ENCODE data around the gene PTTG1. TPM values are rescaled to one million over a fixed set of nuclear protein-coding genes. Genes with fewer than 3 reads are reported as not detected.

PTTG1 gene
- polyA plus RNA-seq, 1 donor (not counting 4 experiments of a cell fraction or from before 2014, with no cell fraction given) = 112 TPM

GRCh38 chr5:160444407-160444806 lies 22.8 kb downstream of the PTTG1 start:
- H3K4me3 ChIP-seq (ENCODE audit: control insufficient read depth in 2 of 3, extremely low read depth in 1 of 3, insufficient read depth in 2 of 3, low read depth in 1 of 3, low read length in 3 of 3) = no peak overlapping the region
- no peak overlapping the region for H3K4me2 ChIP-seq (ENCODE audit: control insufficient read depth, extremely low read depth, insufficient read depth, low read depth, low read length)
- H3K9ac ChIP-seq (ENCODE audit: control insufficient read depth, extremely low read depth, insufficient read depth, low read length) = no peak overlapping the region
- no peaks in the 10 kb centered on the region for H3K27me3 ChIP-seq (ENCODE audit: control insufficient read depth, extremely low read depth, insufficient read depth, low read length)
- no peaks in the 10 kb centered on the region for H3K36me3 ChIP-seq (ENCODE audit: control insufficient read depth in 2 of 2, extremely low read depth in 1 of 2, insufficient read depth in 2 of 2, low read length in 2 of 2)
- TF ChIP-seq EZH2 (IDR thresholded peaks at IDR 0.05; ENCODE audit: low read length) = no peak
- TF ChIP-seq CTCF (optimal IDR thresholded peaks at IDR 0.05 in 1 of 3, IDR thresholded peaks at IDR 0.05 in 1 of 3, conservative IDR thresholded peaks at IDR 0.05 in 1 of 3; ENCODE audit: extremely low read depth in 1 of 3, insufficient read depth in 2 of 3, low read length in 3 of 3) = no peak
- no peak for DNase-seq (ENCODE audit: low read depth, low spot score)
- H3K27ac ChIP-seq (ENCODE audit: control insufficient read depth, insufficient read depth, low read length) = no peak overlapping the region
- H3K9me1 ChIP-seq (ENCODE audit: control insufficient read depth, extremely low read depth, insufficient read depth, low read length) = no peaks in the 10 kb centered on the region
- H2AFZ ChIP-seq (ENCODE audit: control insufficient read depth, low read length) = no peak overlapping the region
- no peak for FAIRE-seq
- no peaks in the 10 kb centered on the region for H4K20me1 ChIP-seq (ENCODE audit: control insufficient read depth, extremely low read depth, insufficient read depth, low read length)
- dilution Hi-C loops (cut with MboI; ENCODE audit: extremely low pct_ligation_motif_present, low sequenced_read_pairs) = no loop called here
- H3K9me3 ChIP-seq (ENCODE audit: control insufficient read depth, low read depth, low read length) = no peaks in the 10 kb centered on the region
- no peaks in the 10 kb centered on the region for H3K4me1 ChIP-seq (ENCODE audit: control insufficient read depth, extremely low read depth, insufficient read depth, low read length)
- H3K79me2 ChIP-seq (ENCODE audit: control insufficient read depth, insufficient read depth, low read length) = no peaks in the 10 kb centered on the region

- Histone ChIP-seq H3K27ac (ENCODE audit: control insufficient read depth, insufficient read depth, low read length) (no peak overlapping the region), H2AFZ (ENCODE audit: control insufficient read depth, low read length) (no peak overlapping the region), H3K9ac (ENCODE audit: control insufficient read depth, extremely low read depth, insufficient read depth, low read length) (no peak overlapping the region), H3K9me1 (ENCODE audit: control insufficient read depth, extremely low read depth, insufficient read depth, low read length) (no peaks in the 10 kb centered on the region), H3K79me2 (ENCODE audit: control insufficient read depth, insufficient read depth, low read length) (no peaks in the 10 kb centered on the region), H3K4me1 (ENCODE audit: control insufficient read depth, extremely low read depth, insufficient read depth, low read length) (no peaks in the 10 kb centered on the region), H4K20me1 (ENCODE audit: control insufficient read depth, extremely low read depth, insufficient read depth, low read length) (no peaks in the 10 kb centered on the region), H3K27me3 (ENCODE audit: control insufficient read depth, extremely low read depth, insufficient read depth, low read length) (no peaks in the 10 kb centered on the region), H3K9me3 (ENCODE audit: control insufficient read depth, low read depth, low read length) (no peaks in the 10 kb centered on the region), H3K4me2 (ENCODE audit: control insufficient read depth, extremely low read depth, insufficient read depth, low read depth, low read length) (no peak overlapping the region), H3K36me3 (ENCODE audit: control insufficient read depth in 2 of 2, extremely low read depth in 1 of 2, insufficient read depth in 2 of 2, low read length in 2 of 2) (no peaks in the 10 kb centered on the region), H3K4me3 (ENCODE audit: control insufficient read depth in 2 of 3, extremely low read depth in 1 of 3, insufficient read depth in 2 of 3, low read depth in 1 of 3, low read length in 3 of 3) (no peak overlapping the region)
- TF ChIP-seq CTCF (optimal IDR thresholded peaks at IDR 0.05 in 1 of 3, IDR thresholded peaks at IDR 0.05 in 1 of 3, conservative IDR thresholded peaks at IDR 0.05 in 1 of 3; ENCODE audit: extremely low read depth in 1 of 3, insufficient read depth in 2 of 3, low read length in 3 of 3) (no peak), EZH2 (IDR thresholded peaks at IDR 0.05; ENCODE audit: low read length) (no peak)
- dilution Hi-C loops (cut with MboI; ENCODE audit: extremely low pct_ligation_motif_present, low sequenced_read_pairs) = no loop called here
- DNase-seq (ENCODE audit: low read depth, low spot score) = no peak
- FAIRE-seq = no peak
These were observed 23.5 kb downstream of the PTTG1 start for GRCh38 chr5:160445132-160445531.
